GM12874 (cell line): ENCODE measurements around the gene COPE.

Source experiments
- CTCF ChIP-seq: IDR thresholded peaks from 2 replicates; pipeline ENCODE4 v1.5.1; 2011; ENCODE audit warnings: low read depth, mild to moderate bottlenecking, control low read depth, low read length, moderate library complexity; ENCODE audit not compliant: insufficient read depth

COPE gene

GRCh38 chr19:18919086-18919899, at the start of gene COPE, which contains the start of gene DDX49:
TSS of gene COPE (minus strand) at chr19:18919387. CDS start at chr19:18919348, 39 bp downstream.
TSS of gene DDX49 (plus strand) at chr19:18919715. CDS start at chr19:18919742, 27 bp downstream.
- TF ChIP-seq CTCF, result no peak

- no peak for TF ChIP-seq CTCF
Measured at GRCh38 chr19:18967358-18968146, 48.4 kb upstream of the COPE start.

- no peak for TF ChIP-seq CTCF
Measured at GRCh38 chr19:18966307-18966706, 47.1 kb upstream of the COPE start.

- TF ChIP-seq CTCF, result no peak
Measured at GRCh38 chr19:18964121-18964520, 44.9 kb upstream of the COPE start.

- TF ChIP-seq CTCF, result no peak
Measured at GRCh38 chr19:18961767-18962620, 42.8 kb upstream of the COPE start.

GRCh38 chr19:18960370-18960769, 41.2 kb upstream of the COPE start:
- TF ChIP-seq CTCF, result no peak

GRCh38 chr19:18955042-18955441, 35.9 kb upstream of the COPE start:
- no peak for TF ChIP-seq CTCF
